PC-9 (cell line): ENCODE measurements around the gene ERBB2. TPM values are rescaled to one million over a fixed set of nuclear protein-coding genes. Genes with fewer than 3 reads are reported as not detected.
A peak's percentile ranks its signal among the peaks of the same experiment; 100 is the strongest.

Experiments
- BruUV-seq: library from RNA; stranded (reverse); fragments of 400-500 nt; replicated peaks from 2 replicates; lab custom pipeline; 2021; lab: Mats Ljungman, UMichigan
- CTCF ChIA-PET: fragments of 300-600 bp; sonication (Branson Sonifier 250); formaldehyde crosslinking; loops from one replicate; lab custom pipeline; 2022; ENCODE audit warnings: antibody characterized with exemption; lab: Charles Lee
- POLR2A ChIA-PET: fragments of 300-600 bp; sonication (Branson Sonifier 250); formaldehyde crosslinking; loops from one replicate; lab custom pipeline; 2022; ENCODE audit warnings: antibody characterized with exemption; ENCODE audit not compliant: unreplicated experiment; lab: Charles Lee
- DNase-seq, 2 experiments: peaks; one replicate each; pipeline versions ENCODE4 v3.0.0 to v3.0.0-alpha.2; 2015 to 2022; ENCODE audit warnings: mixed read lengths in 1 of 2
- H2AFZ ChIP-seq: fragments of 200-600 bp; sonication (generic); 2 replicates; pipeline ENCODE4 v1.8.1; 2017; ENCODE audit warnings: antibody characterized with exemption
- H3F3A ChIP-seq: fragments of 200-600 bp; sonication (generic); 2 replicates; pipeline ENCODE4 v1.8.1; 2017; ENCODE audit warnings: antibody characterized with exemption, mild to moderate bottlenecking, low read depth; ENCODE audit not compliant: insufficient read depth
- H3K27ac ChIP-seq: fragments of 200-600 bp; sonication (generic); 2 replicates; pipeline ENCODE4 v1.6.1; 2016; ENCODE audit warnings: mixed run types
- H3K27me3 ChIP-seq: fragments of 200-600 bp; sonication (generic); 2 replicates; pipeline ENCODE4 v1.6.1; 2016; ENCODE audit warnings: low read depth, mixed run types; ENCODE audit not compliant: insufficient read depth
- H3K36me3 ChIP-seq: fragments of 200-600 bp; sonication (generic); 2 replicates; pipeline ENCODE4 v1.6.1; 2016; ENCODE audit warnings: low read depth, mixed run types
- H3K4me1 ChIP-seq: fragments of 200-600 bp; sonication (generic); replicated peaks from 2 replicates; pipeline ENCODE4 v1.6.1; 2016; ENCODE audit warnings: mixed run types; ENCODE audit not compliant: insufficient read depth
- H3K4me2 ChIP-seq: fragments of 200-600 bp; sonication (generic); 2 replicates; pipeline ENCODE4 v1.6.1; 2017; ENCODE audit warnings: mixed run types
- H3K4me3 ChIP-seq: fragments of 200-600 bp; sonication (generic); 2 replicates; pipeline ENCODE4 v1.6.1; 2016; ENCODE audit warnings: mixed run types
- H3K79me2 ChIP-seq: fragments of 200-600 bp; sonication (generic); 2 replicates; pipeline ENCODE4 v1.6.1; 2017; ENCODE audit warnings: low read depth, mixed run types
- H3K9me2 ChIP-seq: fragments of 200-600 bp; sonication (generic); 2 replicates; pipeline ENCODE4 v1.8.1; 2017; ENCODE audit warnings: mild to moderate bottlenecking; ENCODE audit not compliant: insufficient read depth
- H3K9me3 ChIP-seq: fragments of 200-600 bp; sonication (generic); 2 replicates; pipeline ENCODE4 v1.8.1; 2016; ENCODE audit warnings: low read depth; ENCODE audit not compliant: insufficient read depth
- H4K20me1 ChIP-seq: fragments of 200-600 bp; sonication (generic); 2 replicates; pipeline ENCODE4 v1.8.1; 2017; ENCODE audit not compliant: insufficient read depth
- EZH2 ChIP-seq: fragments of 200-600 bp; sonication (generic); IDR thresholded peaks from 2 replicates; pipeline ENCODE4 v1.8.0; 2017; ENCODE audit warnings: antibody characterized with exemption, low read depth
- intact Hi-C: fragments of 100-400 bp; cut with micrococcal nuclease; formaldehyde crosslinking; loops from one replicate; pipeline ENCODE4 v1.10.0; 2022; ENCODE audit not compliant: unreplicated experiment
- total RNA-seq: library from RNA; stranded (reverse); gene quantifications from 2 replicates; pipeline ENCODE4 v1.2.3, GENCODE V29; 2021
- TF ChIP-seq, protein P1 (sequence below): fragments of 200-600 bp; sonication (generic); conservative IDR thresholded peaks from 2 replicates; pipeline ENCODE4 v1.6.1; 2017; ENCODE audit warnings: mixed run types, antibody characterized with exemption, mild to moderate bottlenecking, moderate library complexity

Gene ERBB2
- total RNA-seq, 1 experiment from 2014 or later: 90.6 TPM

DNA sequence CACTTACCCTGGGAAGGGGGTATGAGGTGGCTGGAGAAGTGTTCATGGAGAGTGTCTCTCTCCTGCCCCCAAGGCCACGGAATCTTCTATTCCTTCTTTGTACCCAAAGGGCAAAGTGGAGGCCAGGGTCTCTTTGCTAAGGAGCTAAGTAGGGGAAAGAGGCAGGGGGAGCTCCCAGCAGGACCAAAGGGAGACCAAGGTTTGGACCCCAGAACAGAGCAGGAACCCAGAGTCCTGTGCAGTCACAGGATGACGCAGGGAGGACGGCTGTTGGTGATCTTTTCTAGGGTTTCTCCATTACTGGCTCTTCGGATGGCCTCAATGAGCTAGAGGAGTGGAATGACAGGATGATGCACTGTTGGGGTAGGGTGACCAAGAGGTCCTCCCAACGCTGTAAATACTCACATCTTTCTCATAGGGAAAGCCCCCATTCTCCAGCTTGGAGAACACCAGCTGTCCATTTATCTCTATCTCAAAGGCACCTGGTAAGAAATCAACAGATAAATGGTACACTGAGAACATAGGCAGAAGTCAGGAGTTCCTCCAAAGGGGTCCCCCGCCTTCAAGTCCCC is 29.5 kb downstream of the ERBB2 start:
- Histone ChIP-seq H3K79me2 (peaks cover 10% of the 10 kb centered on the region; the same call in 1 of the 2 replicates), H3K4me1 (peaks cover 16% of the 10 kb centered on the region), H3K4me2 (peak overlapping the region; percentile 100), H3K27ac (peak overlapping the region; percentile 69), H3K9me3 (no peaks in the 10 kb centered on the region), H3F3A (peaks cover 29% of the 10 kb centered on the region; the same call in 1 of the 2 replicates), H3K27me3 (no peaks in the 10 kb centered on the region), H3K36me3 (no peaks in the 10 kb centered on the region), H4K20me1 (no peaks in the 10 kb centered on the region), H3K9me2 (no peaks in the 10 kb centered on the region), H3K4me3 (peak overlapping the region; percentile 76), H2AFZ (no peak overlapping the region; the same call in 1 of the 2 replicates)
- CTCF ChIA-PET: interaction anchor here (0.6 to 1.8 kb wide), 6 partner anchors 10 to 108 kb away, joined by 3 to 16 read pairs (median 10); no protein-coding TSS in a partner anchor
- POLR2A ChIA-PET: interaction anchor here (0.6 kb wide), 1 partner anchor 58 kb away, joined by 3 read pairs; no protein-coding TSS in a partner anchor
- no peak for DNase-seq
- intact Hi-C loops: no loop called here
- TF ChIP-seq, protein P1, sequence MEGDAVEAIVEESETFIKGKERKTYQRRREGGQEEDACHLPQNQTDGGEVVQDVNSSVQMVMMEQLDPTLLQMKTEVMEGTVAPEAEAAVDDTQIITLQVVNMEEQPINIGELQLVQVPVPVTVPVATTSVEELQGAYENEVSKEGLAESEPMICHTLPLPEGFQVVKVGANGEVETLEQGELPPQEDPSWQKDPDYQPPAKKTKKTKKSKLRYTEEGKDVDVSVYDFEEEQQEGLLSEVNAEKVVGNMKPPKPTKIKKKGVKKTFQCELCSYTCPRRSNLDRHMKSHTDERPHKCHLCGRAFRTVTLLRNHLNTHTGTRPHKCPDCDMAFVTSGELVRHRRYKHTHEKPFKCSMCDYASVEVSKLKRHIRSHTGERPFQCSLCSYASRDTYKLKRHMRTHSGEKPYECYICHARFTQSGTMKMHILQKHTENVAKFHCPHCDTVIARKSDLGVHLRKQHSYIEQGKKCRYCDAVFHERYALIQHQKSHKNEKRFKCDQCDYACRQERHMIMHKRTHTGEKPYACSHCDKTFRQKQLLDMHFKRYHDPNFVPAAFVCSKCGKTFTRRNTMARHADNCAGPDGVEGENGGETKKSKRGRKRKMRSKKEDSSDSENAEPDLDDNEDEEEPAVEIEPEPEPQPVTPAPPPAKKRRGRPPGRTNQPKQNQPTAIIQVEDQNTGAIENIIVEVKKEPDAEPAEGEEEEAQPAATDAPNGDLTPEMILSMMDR: no peak
- TF ChIP-seq EZH2: no peak
- BruUV-seq: no TSS peak

DNA sequence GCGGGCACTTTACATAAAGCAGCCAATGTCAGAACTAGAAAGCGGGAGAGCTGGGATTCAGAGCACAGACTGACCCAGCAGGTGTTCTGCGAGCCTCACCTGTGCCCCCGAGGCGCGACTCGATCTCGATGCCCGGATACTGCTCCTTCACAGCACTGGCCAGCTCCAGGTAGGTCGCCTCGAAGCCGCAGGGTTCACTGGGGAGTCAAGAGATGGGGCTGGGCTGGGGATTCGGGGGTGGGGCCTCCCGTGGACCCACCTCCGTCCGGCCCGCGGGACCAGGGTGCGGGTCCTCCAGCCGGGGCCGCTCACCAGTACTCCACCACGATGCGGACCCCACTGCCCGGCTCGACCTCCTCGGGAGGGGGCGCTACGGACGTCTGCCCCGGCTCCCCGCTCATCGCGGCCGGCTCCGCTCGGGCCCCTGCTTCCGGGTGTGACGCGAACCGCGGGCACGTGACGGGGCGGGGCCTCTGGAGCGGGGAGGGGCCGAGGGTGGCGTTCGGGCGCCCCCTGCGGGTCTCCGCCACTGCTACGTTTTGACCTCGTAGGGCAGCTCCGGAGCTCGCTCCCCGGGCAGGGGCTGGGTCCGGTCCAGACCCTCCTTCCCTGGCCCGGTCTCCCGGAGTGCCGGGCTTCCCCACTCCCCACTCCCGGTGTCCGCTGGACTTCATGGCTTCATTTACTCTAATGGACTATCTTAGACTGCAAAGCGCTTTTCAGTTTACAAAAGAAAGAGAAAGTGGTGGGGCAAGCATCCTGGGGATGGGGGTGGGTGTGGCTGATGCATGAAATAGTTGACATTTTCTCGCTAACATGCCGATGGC is 30.4 kb downstream of the ERBB2 start, which contains the start of gene MIEN1:
Gene MIEN1 (minus strand): TSS at position 438 of the 827 bp plus-strand sequence. CDS start 37 bp downstream, at position 401.
- TF ChIP-seq, protein P1: peak; percentile 88
- TF ChIP-seq EZH2: no peak
- H3K4me1 ChIP-seq: peaks cover 24% of the 10 kb centered on the region
- peak within 1 kb of the TSS; percentile 69 for H3K27ac ChIP-seq
- CTCF ChIA-PET: interaction anchor here (0.5 to 1.8 kb wide), 9 partner anchors 9 to 531 kb away, joined by 3 to 16 read pairs (median 5); no protein-coding TSS in a partner anchor
- intact Hi-C loops: loop anchor here (1.0 kb wide), 3 partner anchors 10 to 250 kb away; partner anchors contain the start of gene PSMD3
- peak within 1 kb of the TSS; percentile 100 for H3K4me2 ChIP-seq
- peaks cover 10% of the 10 kb centered on the region; the same call in 1 of the 2 replicates for H3K79me2 ChIP-seq
- H3K36me3 ChIP-seq: no peaks in the 10 kb centered on the region
- POLR2A ChIA-PET: interaction anchor here (1.2 kb wide), 1 partner anchor 31 kb away, joined by 5 read pairs; the partner anchor contains the start of gene ERBB2
- H2AFZ ChIP-seq: peak within 1 kb of the TSS; percentile 82
- peaks cover 29% of the 10 kb centered on the region; the same call in 1 of the 2 replicates for H3F3A ChIP-seq
- H3K27me3 ChIP-seq: no peaks in the 10 kb centered on the region
- H4K20me1 ChIP-seq: no peaks in the 10 kb centered on the region
- TSS peak; percentile 66 for BruUV-seq
- no peaks in the 10 kb centered on the region for H3K9me3 ChIP-seq
- H3K4me3 ChIP-seq: peak within 1 kb of the TSS; percentile 76
- peak; percentile 71 to 95 for DNase-seq
- H3K9me2 ChIP-seq: no peaks in the 10 kb centered on the region

DNA sequence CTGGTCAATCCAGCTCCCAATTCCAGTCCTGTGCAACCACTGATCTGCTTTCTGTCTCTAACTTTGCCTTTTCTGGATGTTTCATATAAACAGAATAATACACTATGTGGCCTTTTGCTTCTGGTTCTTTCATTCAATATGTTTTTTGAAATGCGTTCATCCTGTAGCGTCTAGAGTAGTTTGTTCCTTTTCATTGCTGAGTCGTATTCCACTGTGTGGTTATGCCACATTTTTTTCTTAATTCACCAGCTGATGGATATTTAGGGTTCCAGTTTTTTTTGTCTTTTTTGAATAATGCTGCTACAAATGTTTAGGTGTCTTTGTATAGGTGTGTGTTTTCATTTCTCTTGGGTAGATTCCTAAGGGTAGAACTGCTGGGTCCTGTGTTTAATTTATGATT is 32.7 kb downstream of the ERBB2 start:
- TF ChIP-seq, protein P1: no peak
- no peak for TF ChIP-seq EZH2
- intact Hi-C loops: no loop called here
- no TSS peak for BruUV-seq

More for the DNA sequence above, 32.7 kb downstream of the ERBB2 start:
- Histone ChIP-seq H2AFZ (no peak overlapping the region), H4K20me1 (no peaks in the 10 kb centered on the region), H3K27me3 (no peaks in the 10 kb centered on the region), H3F3A (peaks cover 37% of the 10 kb centered on the region), H3K27ac (no peak overlapping the region), H3K79me2 (peaks cover 13% of the 10 kb centered on the region; the same call in 1 of the 2 replicates), H3K4me2 (no peak overlapping the region), H3K4me3 (no peak overlapping the region), H3K9me3 (no peaks in the 10 kb centered on the region), H3K4me1 (peaks cover 46% of the 10 kb centered on the region), H3K9me2 (no peaks in the 10 kb centered on the region), H3K36me3 (no peaks in the 10 kb centered on the region)
- DNase-seq: no peak
- ChIA-PET CTCF (interaction anchor here (0.7 kb wide), 2 partner anchors 22 to 34 kb away, joined by 3 to 4 read pairs; no protein-coding TSS in a partner anchor), POLR2A (interaction anchor here (0.6 kb wide), 1 partner anchor 223 kb away, joined by 3 read pairs; no protein-coding TSS in a partner anchor)
